Loucy (cell line): ENCODE results near the gene TUT1.
A peak's percentile ranks its signal among the peaks of the same experiment; 100 is the strongest.

Experiments
- H2AFZ ChIP-seq: fragments of 200-600 bp; sonication (generic); 2 replicates; pipeline ENCODE4 v1.6.0; 2016; ENCODE audit warnings: antibody characterized with exemption, mild to moderate bottlenecking, low read length, moderate library complexity
- H3F3A ChIP-seq: fragments of 200-600 bp; 2 replicates; pipeline ENCODE4 v1.6.0; 2016; ENCODE audit warnings: antibody characterized with exemption, low read depth, mild to moderate bottlenecking
- H3K27me3 ChIP-seq: fragments of 200-600 bp; sonication (generic); 2 replicates; pipeline ENCODE4 v1.6.1; 2014; ENCODE audit warnings: low read length, mild to moderate bottlenecking; ENCODE audit not compliant: insufficient read depth, poor library complexity, severe bottlenecking
- H3K36me3 ChIP-seq: fragments of 200-600 bp; sonication (generic); 2 replicates; pipeline ENCODE4 v1.6.1; 2016; ENCODE audit warnings: low read length; ENCODE audit not compliant: insufficient read depth
- H3K4me1 ChIP-seq: fragments of 200-600 bp; sonication (generic); 2 replicates; pipeline ENCODE4 v1.5.1; 2014; ENCODE audit warnings: low read length, mild to moderate bottlenecking; ENCODE audit not compliant: insufficient read depth, poor library complexity, severe bottlenecking
- H3K4me2 ChIP-seq: fragments of 200-600 bp; sonication (generic); 2 replicates; pipeline ENCODE4 v1.6.0; 2014; ENCODE audit warnings: antibody characterized with exemption, low read length, low read depth, mild to moderate bottlenecking; ENCODE audit not compliant: poor library complexity, severe bottlenecking
- H3K4me3 ChIP-seq: fragments of 200-600 bp; sonication (generic); 2 replicates; pipeline ENCODE4 v1.5.1; 2014; ENCODE audit warnings: low read length, mild to moderate bottlenecking, mixed read lengths; ENCODE audit not compliant: poor library complexity, severe bottlenecking
- H3K79me2 ChIP-seq: fragments of 200-600 bp; sonication (generic); 2 replicates; pipeline ENCODE4 v1.6.1; 2014; ENCODE audit warnings: low read length; ENCODE audit not compliant: insufficient read depth
- H3K9ac ChIP-seq: fragments of 200-600 bp; sonication (generic); 2 replicates; pipeline ENCODE4 v1.6.0; 2014; ENCODE audit warnings: mild to moderate bottlenecking, low read depth, low read length, moderate library complexity; ENCODE audit not compliant: poor library complexity, severe bottlenecking
- H3K9me2 ChIP-seq: fragments of 200-600 bp; sonication (generic); replicated peaks from 2 replicates; pipeline ENCODE4 v1.6.1; 2016; ENCODE audit warnings: low read depth, low read length, mixed read lengths
- H3K9me3 ChIP-seq: fragments of 200-600 bp; sonication (generic); 2 replicates; pipeline ENCODE4 v1.6.1; 2014; ENCODE audit warnings: mild to moderate bottlenecking, antibody characterized with exemption, low read length, low read depth; ENCODE audit not compliant: insufficient read depth
- H4K20me1 ChIP-seq: fragments of 200-600 bp; sonication (generic); 2 replicates; pipeline ENCODE4 v1.6.0; 2014; ENCODE audit warnings: antibody characterized with exemption, low read length, mild to moderate bottlenecking; ENCODE audit not compliant: insufficient read depth, poor library complexity, severe bottlenecking
- CTCF ChIP-seq: fragments of 200-600 bp; sonication (generic); conservative IDR thresholded peaks from 2 replicates; pipeline ENCODE4 v1.5.1; 2014; ENCODE audit warnings: mild to moderate bottlenecking, antibody characterized with exemption, low read length
- EZH2phosphoT487 ChIP-seq: fragments of 200-600 bp; IDR thresholded peaks from 2 replicates; pipeline ENCODE4 v1.6.1; 2018; ENCODE audit warnings: antibody characterized with exemption, mild to moderate bottlenecking, moderate library complexity, borderline replicate concordance

The TUT1 gene

GRCh38 chr11:62612366-62613290 lies 21.3 kb upstream of the TUT1 start, which contains the start of the genes EML3 and ROM1:
Gene EML3, minus strand, starts transcription at chr11:62612775. Its CDS starts 318 bp downstream, at chr11:62612457.
Gene ROM1, plus strand, starts transcription at chr11:62613257. Its CDS starts 25 bp downstream, at chr11:62613282.
- no peaks in the 10 kb centered on the region for H3K9me2 ChIP-seq
- no peaks in the 10 kb centered on the region for H3K9me3 ChIP-seq
- H3K27me3 ChIP-seq: no peaks in the 10 kb centered on the region
- H3K4me3 ChIP-seq: peak within 1 kb of the TSS; percentile 90
- H3F3A ChIP-seq: peaks cover 8% of the 10 kb centered on the region
- peak within 1 kb of the TSS; percentile 80 for H2AFZ ChIP-seq
- H3K4me2 ChIP-seq: peak within 1 kb of the TSS; percentile 81
- H3K9ac ChIP-seq: peak within 1 kb of the TSS; percentile 80
- TF ChIP-seq EZH2phosphoT487 (no peak), CTCF (peak; percentile 91)
- H3K79me2 ChIP-seq: peaks cover 14% of the 10 kb centered on the region; the same call in 1 of the 2 replicates
- H4K20me1 ChIP-seq: no peaks in the 10 kb centered on the region
- peaks cover 23% of the 10 kb centered on the region for H3K4me1 ChIP-seq
- H3K36me3 ChIP-seq: no peaks in the 10 kb centered on the region

- no peak for TF ChIP-seq CTCF
- TF ChIP-seq EZH2phosphoT487: no peak
- no peaks in the 10 kb centered on the region for H4K20me1 ChIP-seq
- H3K36me3 ChIP-seq: no peaks in the 10 kb centered on the region
Observed at GRCh38 chr11:62611705-62612365, 20.5 kb upstream of the TUT1 start.

GRCh38 chr11:62610814-62611704 lies 19.7 kb upstream of the TUT1 start:
- Histone ChIP-seq H3K36me3 (no peaks in the 10 kb centered on the region), H3K9me3 (no peaks in the 10 kb centered on the region), H2AFZ (0 out of 2 replicates have a peak overlapping the region, but pooled peaks have one; percentile 79), H4K20me1 (no peaks in the 10 kb centered on the region), H3K79me2 (peaks cover 14% of the 10 kb centered on the region; the same call in 1 of the 2 replicates), H3K4me3 (peak overlapping the region; percentile 90), H3F3A (peaks cover 8% of the 10 kb centered on the region), H3K4me2 (peak overlapping the region; percentile 81), H3K9me2 (no peaks in the 10 kb centered on the region), H3K27me3 (no peaks in the 10 kb centered on the region), H3K9ac (peak overlapping the region; percentile 80), H3K4me1 (peaks cover 27% of the 10 kb centered on the region)
- no peak for TF ChIP-seq EZH2phosphoT487
- no peak for TF ChIP-seq CTCF

More at GRCh38 chr11:62611705-62612365, 20.5 kb upstream of the TUT1 start:
- peaks cover 8% of the 10 kb centered on the region for H3F3A ChIP-seq
- no peaks in the 10 kb centered on the region for H3K9me2 ChIP-seq
- peak overlapping the region; percentile 90 for H3K4me3 ChIP-seq
- H3K9me3 ChIP-seq: no peaks in the 10 kb centered on the region
- H3K9ac ChIP-seq: peak overlapping the region; percentile 80
- H3K79me2 ChIP-seq: peaks cover 14% of the 10 kb centered on the region; the same call in 1 of the 2 replicates
- H3K4me1 ChIP-seq: peaks cover 27% of the 10 kb centered on the region
- H3K27me3 ChIP-seq: no peaks in the 10 kb centered on the region
- peak overlapping the region; percentile 79 for H2AFZ ChIP-seq
- H3K4me2 ChIP-seq: peak overlapping the region; percentile 81
